ENCODE measurements around the gene ADAM12. TPM values are rescaled to one million over a fixed set of nuclear protein-coding genes. Genes with fewer than 3 reads are reported as not detected.

Gene ADAM12
- total and polyA plus RNA-seq, 2 of the 13 experiments (the other 11 are each of a cell fraction or from before 2014, with no cell fraction given) = not detected

- TF ChIP-seq MNT (IDR thresholded peaks at IDR 0.05) (peak; percentile 61; the same call in 1 of the 2 replicates), MXD3 (CRISPR knock-in tag; IDR thresholded peaks at IDR 0.05) (no peak), GLI4 (CRISPR knock-in tag; IDR thresholded peaks at IDR 0.05; ENCODE audit: borderline replicate concordance) (no peak), ZNF713 (CRISPR knock-in tag; IDR thresholded peaks at IDR 0.05) (no peak), CEBPG (CRISPR knock-in tag; IDR thresholded peaks at IDR 0.05) (no peak), SMC3 (IDR thresholded peaks at IDR 0.05; ENCODE audit: low read length) (no peak)
- no peak overlapping the region for H3K27ac ChIP-seq (ENCODE audit: extremely low read length, insufficient read depth, low read length)
- H3K9me3 ChIP-seq (ENCODE audit: low read length) = peaks cover 2% of the 10 kb centered on the region; the same call in 1 of the 2 replicates
- no peaks in the 10 kb centered on the region; a peak in 2 of 5 replicates for H3K27me3 ChIP-seq (ENCODE audit: control insufficient read depth in 1 of 2, insufficient read depth in 2 of 2, low read length in 2 of 2)
- no peak for DNase-seq (ENCODE audit: low spot score)
- no peak overlapping the region for H3K4me2 ChIP-seq (ENCODE audit: low read depth, low read length)
- no peak overlapping the region for H3K4me3 ChIP-seq (replicated peaks in 1 of 3; ENCODE audit: insufficient read depth in 1 of 3, low read depth in 2 of 3, low read length in 3 of 3)
- no peak for FAIRE-seq
- intact Hi-C loops (cut with micrococcal nuclease; ENCODE audit: unreplicated experiment) (no loop called here), in situ Hi-C loops (cut with HindIII; ENCODE audit: extremely low pct_ligation_motif_present, low pct_unique_long_range_greater_than_20kb) (no loop called here)
- no peaks in the 10 kb centered on the region for H3K4me1 ChIP-seq (ENCODE audit: insufficient read depth, low read length)
- no TSS peak for BruUV-seq (replicated peaks)
- ChIA-PET POLR2A (no interaction called here), CTCF (ENCODE audit: low intra/inter-chr PET ratio, low total read pairs) (no interaction called here)
- no peak for ATAC-seq
- H3K36me3 ChIP-seq (replicated peaks in 1 of 2; ENCODE audit: control insufficient read depth in 1 of 2, insufficient read depth in 2 of 2, low read length in 2 of 2) = no peaks in the 10 kb centered on the region
- no peak overlapping the region for H3K9ac ChIP-seq (ENCODE audit: insufficient read depth, low read depth, low read length)
- H4K20me1 ChIP-seq (ENCODE audit: insufficient read depth, low read length) = no peaks in the 10 kb centered on the region
- no peaks in the 10 kb centered on the region for H3K79me2 ChIP-seq (ENCODE audit: insufficient read depth, low read length)
- no peak overlapping the region for H2AFZ ChIP-seq (ENCODE audit: low read length)
- WGBS (ENCODE audit: low lambda C conversion rate) = 1% methylated on average over 4 of the region's 4 CpGs
These were observed 250.6 kb downstream of the ADAM12 start for GRCh38 chr10:126137562-126138221.
